Measurements from ENCODE around the gene AACS. TPM values are rescaled to one million over a fixed set of nuclear protein-coding genes. Genes with fewer than 3 reads are reported as not detected.
"Not testable (repeated sequence)": the region's sequence is repeated elsewhere in the genome, so short reads cannot be mapped to it uniquely, and the experiment has no call there.

AACS gene
- polyA plus RNA-seq, 1 donor (not counting 4 experiments of a cell fraction or from before 2014, with no cell fraction given): 27.0 TPM

GRCh38 chr12:125072496-125072895 is 7.3 kb downstream of the AACS start:
- FAIRE-seq: no peak
- H3K36me3 ChIP-seq (ENCODE audit: control insufficient read depth in 2 of 2, extremely low read depth in 1 of 2, insufficient read depth in 2 of 2, low read length in 2 of 2): peaks cover 20 to 29% of the 10 kb centered on the region in 2 experiments
- TF ChIP-seq EZH2 (IDR thresholded peaks at IDR 0.05; ENCODE audit: low read length): no peak
- TF ChIP-seq, protein P1, sequence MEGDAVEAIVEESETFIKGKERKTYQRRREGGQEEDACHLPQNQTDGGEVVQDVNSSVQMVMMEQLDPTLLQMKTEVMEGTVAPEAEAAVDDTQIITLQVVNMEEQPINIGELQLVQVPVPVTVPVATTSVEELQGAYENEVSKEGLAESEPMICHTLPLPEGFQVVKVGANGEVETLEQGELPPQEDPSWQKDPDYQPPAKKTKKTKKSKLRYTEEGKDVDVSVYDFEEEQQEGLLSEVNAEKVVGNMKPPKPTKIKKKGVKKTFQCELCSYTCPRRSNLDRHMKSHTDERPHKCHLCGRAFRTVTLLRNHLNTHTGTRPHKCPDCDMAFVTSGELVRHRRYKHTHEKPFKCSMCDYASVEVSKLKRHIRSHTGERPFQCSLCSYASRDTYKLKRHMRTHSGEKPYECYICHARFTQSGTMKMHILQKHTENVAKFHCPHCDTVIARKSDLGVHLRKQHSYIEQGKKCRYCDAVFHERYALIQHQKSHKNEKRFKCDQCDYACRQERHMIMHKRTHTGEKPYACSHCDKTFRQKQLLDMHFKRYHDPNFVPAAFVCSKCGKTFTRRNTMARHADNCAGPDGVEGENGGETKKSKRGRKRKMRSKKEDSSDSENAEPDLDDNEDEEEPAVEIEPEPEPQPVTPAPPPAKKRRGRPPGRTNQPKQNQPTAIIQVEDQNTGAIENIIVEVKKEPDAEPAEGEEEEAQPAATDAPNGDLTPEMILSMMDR (optimal IDR thresholded peaks at IDR 0.05 in 1 of 3, IDR thresholded peaks at IDR 0.05 in 1 of 3, conservative IDR thresholded peaks at IDR 0.05 in 1 of 3; ENCODE audit: extremely low read depth in 1 of 3, insufficient read depth in 2 of 3, low read length in 3 of 3): no peak
- no peaks in the 10 kb centered on the region for H4K20me1 ChIP-seq (ENCODE audit: control insufficient read depth, extremely low read depth, insufficient read depth, low read length)
- H3K9me3 ChIP-seq (ENCODE audit: control insufficient read depth, low read depth, low read length): no peaks in the 10 kb centered on the region
- no peaks in the 10 kb centered on the region for H3K9me1 ChIP-seq (ENCODE audit: control insufficient read depth, extremely low read depth, insufficient read depth, low read length)
- H3K9ac ChIP-seq (ENCODE audit: control insufficient read depth, extremely low read depth, insufficient read depth, low read length): no peak overlapping the region
- H3K4me1 ChIP-seq (ENCODE audit: control insufficient read depth, extremely low read depth, insufficient read depth, low read length): no peaks in the 10 kb centered on the region
- H2AFZ ChIP-seq (ENCODE audit: control insufficient read depth, low read length): no peak overlapping the region
- dilution Hi-C loops (cut with MboI; ENCODE audit: extremely low pct_ligation_motif_present, low sequenced_read_pairs): no loop called here
- no peaks in the 10 kb centered on the region for H3K27me3 ChIP-seq (ENCODE audit: control insufficient read depth, extremely low read depth, insufficient read depth, low read length)
- H3K4me2 ChIP-seq (ENCODE audit: control insufficient read depth, extremely low read depth, insufficient read depth, low read depth, low read length): no peak overlapping the region
- H3K4me3 ChIP-seq (ENCODE audit: control insufficient read depth in 2 of 3, extremely low read depth in 1 of 3, insufficient read depth in 2 of 3, low read depth in 1 of 3, low read length in 3 of 3): no peak overlapping the region
- H3K27ac ChIP-seq (ENCODE audit: control insufficient read depth, insufficient read depth, low read length): no peak overlapping the region
- H3K79me2 ChIP-seq (ENCODE audit: control insufficient read depth, insufficient read depth, low read length): peaks cover 34% of the 10 kb centered on the region
- DNase-seq (ENCODE audit: low read depth, low spot score): no peak

- H3K27me3 ChIP-seq (ENCODE audit: control insufficient read depth, extremely low read depth, insufficient read depth, low read length); H3K4me2 ChIP-seq (ENCODE audit: control insufficient read depth, extremely low read depth, insufficient read depth, low read depth, low read length); H2AFZ ChIP-seq (ENCODE audit: control insufficient read depth, low read length); DNase-seq (ENCODE audit: low read depth, low spot score); H4K20me1 ChIP-seq (ENCODE audit: control insufficient read depth, extremely low read depth, insufficient read depth, low read length); H3K4me3 ChIP-seq (ENCODE audit: control insufficient read depth in 2 of 3, extremely low read depth in 1 of 3, insufficient read depth in 2 of 3, low read depth in 1 of 3, low read length in 3 of 3); FAIRE-seq; H3K9me3 ChIP-seq (ENCODE audit: control insufficient read depth, low read depth, low read length); H3K27ac ChIP-seq (ENCODE audit: control insufficient read depth, insufficient read depth, low read length); H3K9ac ChIP-seq (ENCODE audit: control insufficient read depth, extremely low read depth, insufficient read depth, low read length); H3K4me1 ChIP-seq (ENCODE audit: control insufficient read depth, extremely low read depth, insufficient read depth, low read length); dilution Hi-C loops (cut with MboI; ENCODE audit: extremely low pct_ligation_motif_present, low sequenced_read_pairs); H3K9me1 ChIP-seq (ENCODE audit: control insufficient read depth, extremely low read depth, insufficient read depth, low read length): not testable (repeated sequence)
- peaks cover 24% of the 10 kb centered on the region for H3K79me2 ChIP-seq (ENCODE audit: control insufficient read depth, insufficient read depth, low read length)
- peaks cover 26 to 31% of the 10 kb centered on the region in 2 experiments for H3K36me3 ChIP-seq (ENCODE audit: control insufficient read depth in 2 of 2, extremely low read depth in 1 of 2, insufficient read depth in 2 of 2, low read length in 2 of 2)
Observed at GRCh38 chr12:125074294-125074693, 9.1 kb downstream of the AACS start.

DNA sequence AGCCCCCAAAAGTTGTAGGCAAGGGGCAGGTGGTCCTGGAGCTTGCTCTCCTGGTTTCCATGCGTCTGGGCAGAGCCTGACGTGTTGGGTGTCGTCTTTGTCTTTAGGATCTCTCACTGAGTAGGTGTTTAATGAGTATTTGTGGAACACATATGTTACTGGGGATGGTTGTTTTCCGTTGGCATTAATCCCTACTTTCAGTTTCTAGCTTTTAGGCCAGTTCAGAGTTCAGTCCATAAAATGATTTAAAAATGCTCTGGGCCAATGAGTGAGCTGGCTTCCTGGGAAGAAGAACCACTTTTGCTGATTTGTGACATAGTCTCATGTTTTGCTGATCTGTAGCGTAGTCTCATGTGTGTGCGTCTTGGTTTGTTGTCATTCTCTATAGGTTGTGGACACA is 10.9 kb downstream of the AACS start:
- no peak overlapping the region for H3K9ac ChIP-seq (ENCODE audit: control insufficient read depth, extremely low read depth, insufficient read depth, low read length)
- H3K27ac ChIP-seq (ENCODE audit: control insufficient read depth, insufficient read depth, low read length): no peak overlapping the region
- no peak overlapping the region for H3K4me2 ChIP-seq (ENCODE audit: control insufficient read depth, extremely low read depth, insufficient read depth, low read depth, low read length)
- no peaks in the 10 kb centered on the region for H3K9me3 ChIP-seq (ENCODE audit: control insufficient read depth, low read depth, low read length)
- H3K9me1 ChIP-seq (ENCODE audit: control insufficient read depth, extremely low read depth, insufficient read depth, low read length): no peaks in the 10 kb centered on the region
- no peak overlapping the region for H2AFZ ChIP-seq (ENCODE audit: control insufficient read depth, low read length)
- H4K20me1 ChIP-seq (ENCODE audit: control insufficient read depth, extremely low read depth, insufficient read depth, low read length): no peaks in the 10 kb centered on the region
- dilution Hi-C loops (cut with MboI; ENCODE audit: extremely low pct_ligation_motif_present, low sequenced_read_pairs): no loop called here
- H3K79me2 ChIP-seq (ENCODE audit: control insufficient read depth, insufficient read depth, low read length): peaks cover 8% of the 10 kb centered on the region
- TF ChIP-seq EZH2 (IDR thresholded peaks at IDR 0.05; ENCODE audit: low read length): no peak
- TF ChIP-seq, protein P1 (optimal IDR thresholded peaks at IDR 0.05 in 1 of 3, IDR thresholded peaks at IDR 0.05 in 1 of 3, conservative IDR thresholded peaks at IDR 0.05 in 1 of 3; ENCODE audit: extremely low read depth in 1 of 3, insufficient read depth in 2 of 3, low read length in 3 of 3): no peak
- peaks cover 20 to 23% of the 10 kb centered on the region in 2 experiments for H3K36me3 ChIP-seq (ENCODE audit: control insufficient read depth in 2 of 2, extremely low read depth in 1 of 2, insufficient read depth in 2 of 2, low read length in 2 of 2)
- DNase-seq (ENCODE audit: low read depth, low spot score): no peak
- no peaks in the 10 kb centered on the region for H3K27me3 ChIP-seq (ENCODE audit: control insufficient read depth, extremely low read depth, insufficient read depth, low read length)
- no peak for FAIRE-seq
- no peak overlapping the region for H3K4me3 ChIP-seq (ENCODE audit: control insufficient read depth in 2 of 3, extremely low read depth in 1 of 3, insufficient read depth in 2 of 3, low read depth in 1 of 3, low read length in 3 of 3)
- peaks cover 7% of the 10 kb centered on the region for H3K4me1 ChIP-seq (ENCODE audit: control insufficient read depth, extremely low read depth, insufficient read depth, low read length)
